GM19239 (cell line): Measurements from ENCODE around the gene GRK4.
A peak's percentile ranks its signal among the peaks of the same experiment; 100 is the strongest.
"Not testable (repeated sequence)": the region's sequence is repeated elsewhere in the genome, so short reads cannot be mapped to it uniquely, and the experiment has no call there.

ENCODE experiments used
- DNase-seq: peaks from one replicate; pipeline ENCODE4 v3.0.0; 2011; ENCODE audit warnings: low spot score; ENCODE audit not compliant: insufficient read length
- FAIRE-seq: peaks from 2 replicates; lab custom pipeline; 2011; peaks lifted over from hg19 to GRCh38; lab: Jason Lieb, UNC

Gene GRK4

GRCh38 chr4:2963175-2963965, at the start of gene GRK4, which contains the start of gene NOP14:
Gene GRK4 (plus strand): TSS chr4:2963571. CDS start chr4:2964071, 500 bp downstream.
Gene NOP14 (minus strand): TSS chr4:2963406. CDS start chr4:2963319, 87 bp downstream.
- DNase-seq: peak; percentile 96
- FAIRE-seq: peak; percentile 98

- FAIRE-seq (no peak), DNase-seq (no peak)
Measured at GRCh38 chr4:2914256-2915126, 48.9 kb upstream of the GRK4 start.

- no peak for FAIRE-seq
- DNase-seq: no peak
Measured at GRCh38 chr4:2915789-2916188, 47.6 kb upstream of the GRK4 start.

GRCh38 chr4:2916696-2917095, 46.7 kb upstream of the GRK4 start:
- not testable (repeated sequence) for FAIRE-seq

GRCh38 chr4:2918300-2918699, 45.1 kb upstream of the GRK4 start:
- not testable (repeated sequence) for DNase-seq, FAIRE-seq

More at GRCh38 chr4:2916696-2917095, 46.7 kb upstream of the GRK4 start:
- not testable (repeated sequence) for DNase-seq

GRCh38 chr4:2918714-2919113, 44.7 kb upstream of the GRK4 start:
- not testable (repeated sequence) for DNase-seq, FAIRE-seq

GRCh38 chr4:2922453-2923101, 40.8 kb upstream of the GRK4 start:
- FAIRE-seq, DNase-seq: not testable (repeated sequence)

- no peak for FAIRE-seq
Measured at GRCh38 chr4:2923141-2923551, 40.2 kb upstream of the GRK4 start.

GRCh38 chr4:2923668-2924173, 39.6 kb upstream of the GRK4 start:
- DNase-seq (no peak), FAIRE-seq (no peak)

More at GRCh38 chr4:2923141-2923551, 40.2 kb upstream of the GRK4 start:
- no peak for DNase-seq

GRCh38 chr4:2924286-2924685, 39.1 kb upstream of the GRK4 start:
- FAIRE-seq (no peak), DNase-seq (no peak)

GRCh38 chr4:2924765-2925301, 38.5 kb upstream of the GRK4 start:
- DNase-seq: no peak
- FAIRE-seq: no peak

GRCh38 chr4:2925496-2925895, 37.9 kb upstream of the GRK4 start:
- no peak for FAIRE-seq
- no peak for DNase-seq

GRCh38 chr4:2925931-2926860, 37.2 kb upstream of the GRK4 start:
- DNase-seq (no peak), FAIRE-seq (no peak)

GRCh38 chr4:2927016-2927695, 36.2 kb upstream of the GRK4 start:
- FAIRE-seq (no peak), DNase-seq (no peak)

GRCh38 chr4:2927696-2928075, 35.7 kb upstream of the GRK4 start:
- DNase-seq: no peak
- no peak for FAIRE-seq

- DNase-seq (no peak), FAIRE-seq (no peak)
Measured at GRCh38 chr4:2928242-2929176, 34.9 kb upstream of the GRK4 start.

- no peak for FAIRE-seq
- DNase-seq: no peak
Measured at GRCh38 chr4:2929469-2929868, 33.9 kb upstream of the GRK4 start.
